ENCODE measurements around the gene TMTC2.

Gene TMTC2

DNA sequence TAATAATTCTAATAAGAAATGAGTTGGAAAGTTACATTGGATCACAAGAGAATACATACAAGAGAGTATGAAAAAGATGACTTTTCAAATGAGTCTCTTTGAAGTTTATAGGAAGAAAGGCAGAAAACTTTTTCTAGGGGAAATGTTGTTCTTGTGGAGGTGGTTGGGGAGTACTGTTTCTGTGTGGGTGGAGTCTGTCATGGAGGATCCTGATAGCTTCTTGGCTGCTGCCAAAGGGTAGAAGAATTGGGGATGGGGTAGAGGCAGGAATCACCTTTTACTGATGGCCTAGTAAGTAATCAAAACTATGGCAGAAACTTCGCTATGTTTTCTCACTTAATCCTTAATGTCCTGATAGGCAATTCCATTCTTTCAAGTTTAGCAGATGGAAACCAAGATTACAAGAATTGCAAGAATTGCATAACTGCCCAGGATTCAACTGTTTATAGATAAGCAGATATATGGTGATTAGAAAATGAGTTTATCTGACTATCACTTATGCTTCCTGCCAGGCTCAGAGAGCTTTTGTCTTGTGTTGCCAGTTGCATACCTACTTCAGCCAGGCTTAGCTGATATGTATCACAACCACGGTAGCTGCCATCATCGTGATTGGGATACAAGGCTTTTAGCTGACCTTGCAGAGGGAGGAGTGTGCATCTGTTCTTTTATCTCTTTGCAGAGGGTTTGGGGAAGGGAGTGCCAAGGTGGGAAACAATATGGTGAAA, 463.9 kb downstream of the TMTC2 start:
- DNase-seq = no peak

DNA sequence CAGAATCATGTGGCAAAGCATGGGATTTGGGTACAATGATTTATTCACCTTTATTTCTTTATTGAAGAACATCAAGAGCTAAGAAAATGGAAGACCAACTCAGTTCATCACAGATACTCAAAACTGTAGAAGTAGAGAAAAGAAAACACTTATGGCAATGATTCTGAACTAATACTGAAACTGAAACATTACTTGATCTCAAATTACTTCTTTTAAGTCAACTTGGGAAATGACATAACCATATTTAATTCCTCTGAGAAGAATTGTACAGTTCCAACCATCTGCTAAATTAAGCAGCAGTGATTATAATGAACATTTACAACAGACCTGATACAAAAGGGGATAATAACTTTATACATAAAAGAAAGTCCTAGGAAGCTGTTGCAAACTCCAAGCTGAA, 466.5 kb downstream of the TMTC2 start:
- DNase-seq = no peak

DNA sequence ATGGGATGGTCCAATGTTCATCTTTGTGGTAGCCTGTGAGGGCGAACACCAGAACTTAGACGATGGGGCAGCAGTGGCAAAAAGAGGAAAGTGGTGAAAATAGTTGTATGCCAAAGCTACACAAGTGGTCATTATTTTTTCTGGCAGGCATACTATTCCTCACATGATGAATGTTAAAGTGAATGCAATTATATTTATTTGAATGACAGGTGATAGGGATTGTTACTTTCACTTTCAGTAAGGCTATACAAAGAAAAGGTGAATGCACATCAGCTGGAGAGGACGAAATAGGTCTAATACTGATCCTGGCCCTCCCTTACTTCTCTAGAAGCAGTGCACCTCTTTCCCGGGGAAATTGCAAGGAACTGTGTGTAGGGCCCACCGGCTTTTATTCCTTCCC, 470.1 kb downstream of the TMTC2 start:
- no peak for DNase-seq

DNA sequence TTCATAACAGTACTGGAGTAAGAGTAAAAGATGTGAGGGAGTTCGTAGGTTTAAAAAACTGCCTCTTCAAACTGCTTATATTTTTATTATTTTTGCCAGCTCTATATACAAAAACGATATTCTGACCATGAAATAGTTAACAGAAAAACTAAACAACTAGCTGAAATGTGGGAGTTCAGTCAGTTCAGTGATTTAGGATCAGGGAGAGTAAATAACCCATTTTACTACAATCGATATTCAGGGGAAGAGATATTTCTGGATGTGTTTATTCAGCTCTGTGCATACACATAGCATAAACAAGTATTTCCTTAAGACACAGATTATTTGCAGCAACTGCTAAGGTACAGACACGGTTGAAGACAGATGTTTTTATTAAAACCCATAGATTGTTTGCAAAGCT, 470.9 kb downstream of the TMTC2 start:
- no peak for DNase-seq

DNA sequence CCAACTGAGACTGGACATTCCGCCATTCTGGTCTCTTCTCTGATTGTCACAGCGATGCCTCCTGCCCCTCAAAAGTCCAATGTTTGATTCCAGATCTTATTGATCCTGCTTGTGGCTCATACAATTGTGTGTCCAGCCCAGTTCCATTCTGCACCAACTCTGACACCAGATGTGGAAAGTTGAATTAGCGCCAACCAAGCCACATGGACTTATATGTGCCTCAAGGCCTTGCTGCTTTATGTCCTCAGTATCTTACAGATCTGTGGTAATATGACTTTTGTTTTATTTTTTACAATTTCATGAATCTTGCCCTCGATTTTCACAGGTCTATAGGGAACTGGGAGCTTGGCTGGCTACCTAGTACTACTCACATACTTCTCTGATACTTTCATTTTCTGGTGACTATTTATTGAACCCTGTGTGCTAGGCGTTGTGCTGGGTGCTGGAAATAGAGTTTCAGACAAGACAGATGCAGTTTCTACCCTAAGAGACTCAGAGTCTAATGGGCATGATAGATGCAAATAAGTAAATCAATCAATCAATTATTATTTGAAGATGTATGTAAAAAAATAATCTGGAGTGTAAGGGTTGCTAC, 472.0 kb downstream of the TMTC2 start:
- no peak for DNase-seq

DNA sequence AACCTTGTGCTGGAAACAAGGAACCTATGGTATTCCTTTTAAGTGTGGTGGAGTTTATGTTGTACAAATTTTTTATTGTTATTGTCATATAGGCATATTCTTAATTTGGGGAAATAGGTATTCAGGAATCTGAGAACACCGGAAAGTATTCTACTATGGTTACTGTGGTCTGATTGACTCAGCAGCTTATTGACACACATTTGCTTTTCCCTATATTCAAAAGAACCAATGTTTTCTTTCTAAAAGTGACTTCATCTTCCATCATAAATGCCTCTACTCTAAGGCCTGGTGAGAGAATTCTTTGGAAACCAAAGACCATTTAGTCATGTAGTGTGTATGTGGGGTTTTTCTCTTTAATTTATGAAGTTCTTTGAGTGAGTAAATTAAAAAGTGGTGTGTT, 474.8 kb downstream of the TMTC2 start:
- DNase-seq = no peak

DNA sequence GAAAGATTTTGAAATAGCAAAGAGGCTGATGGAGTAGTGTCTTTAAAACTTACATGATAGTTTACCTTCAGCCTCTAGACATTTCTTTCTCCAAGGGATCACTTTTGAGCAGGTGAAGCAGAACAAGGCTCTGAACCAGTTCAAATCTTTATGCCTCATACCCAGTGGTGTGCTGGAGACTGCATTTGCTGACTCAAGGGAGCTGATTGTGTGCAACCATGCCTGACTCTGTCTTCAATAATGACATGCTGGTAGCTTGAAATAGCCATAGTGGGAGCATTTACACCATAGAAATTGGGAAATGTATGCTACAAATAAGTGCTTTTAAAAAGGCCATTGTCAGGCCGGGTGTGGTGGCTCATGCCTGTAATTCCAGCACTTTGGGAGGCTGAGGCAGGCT, 482.0 kb downstream of the TMTC2 start:
- DNase-seq = no peak

DNA sequence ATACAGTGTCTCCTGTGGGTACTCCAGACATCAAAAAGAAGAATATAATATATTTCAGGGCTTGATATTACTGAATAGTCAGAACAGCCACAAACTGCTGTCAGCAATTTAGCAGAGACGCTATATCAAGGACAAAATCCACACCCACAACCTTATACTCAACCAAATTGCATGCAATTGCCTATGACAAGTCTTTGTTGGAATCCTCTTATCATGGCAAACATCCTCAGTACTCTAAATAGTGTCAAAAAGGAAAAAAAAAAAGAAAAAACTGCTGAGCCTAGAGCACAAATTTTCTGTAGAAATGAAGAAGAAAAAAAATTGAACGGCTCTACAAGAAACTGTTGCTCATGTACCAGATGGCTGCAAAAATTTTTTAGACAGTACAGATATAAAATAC, 485.7 kb downstream of the TMTC2 start:
- DNase-seq = no peak

DNA sequence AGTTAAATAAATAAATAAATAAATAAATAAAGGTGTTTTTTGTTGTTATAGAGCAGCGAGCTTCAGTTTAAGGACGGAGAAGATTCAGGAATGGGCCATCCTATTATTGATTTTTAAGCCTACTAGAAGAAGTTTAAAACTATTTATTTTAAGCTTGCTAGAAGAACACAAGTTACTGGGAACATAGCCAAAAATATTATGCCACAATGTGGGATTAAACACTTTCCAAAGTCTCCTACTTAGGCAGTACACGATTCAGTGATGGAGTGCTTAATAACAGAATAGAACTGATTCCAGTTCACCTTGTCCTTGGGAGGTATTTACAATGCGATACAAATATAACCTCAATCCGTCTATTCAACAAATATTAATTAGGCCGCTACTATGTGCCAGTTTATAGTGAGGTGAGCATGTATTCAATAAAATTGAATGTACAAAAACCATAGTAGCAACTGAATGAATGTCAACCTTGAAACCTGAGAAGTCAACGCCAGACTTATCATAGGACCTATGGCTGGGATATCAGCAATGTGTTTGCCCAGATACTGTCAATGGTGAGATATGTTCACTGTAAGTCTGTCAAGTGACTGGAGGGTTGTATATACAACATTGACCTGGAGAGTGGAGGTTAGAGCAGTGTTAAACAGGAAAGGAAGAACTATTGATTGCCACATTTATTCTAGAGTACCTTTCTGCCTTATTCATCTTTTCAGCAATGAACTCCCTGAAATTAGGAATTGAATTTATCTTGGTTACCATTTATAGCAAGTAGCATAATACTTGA, 486.4 kb downstream of the TMTC2 start:
- DNase-seq = no peak

DNA sequence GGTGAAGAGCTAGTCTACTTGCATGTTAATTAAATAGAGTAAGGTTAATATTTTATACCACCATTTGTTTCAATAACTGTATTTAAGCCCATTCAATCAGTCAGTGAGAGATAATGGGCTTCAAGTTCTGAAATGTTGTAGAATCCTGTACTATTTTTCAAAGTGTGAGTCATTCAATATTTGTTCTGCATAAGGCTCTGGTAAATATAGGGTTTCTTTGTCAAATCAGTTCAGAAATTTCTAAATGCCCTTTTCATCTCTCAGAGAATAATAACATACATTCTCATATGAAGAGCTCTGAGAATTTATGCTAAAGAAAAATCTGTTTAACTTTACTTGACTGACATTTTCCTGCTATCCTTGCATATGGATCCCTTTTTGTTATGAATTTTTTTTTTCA, 493.3 kb downstream of the TMTC2 start:
- DNase-seq = no peak

DNA sequence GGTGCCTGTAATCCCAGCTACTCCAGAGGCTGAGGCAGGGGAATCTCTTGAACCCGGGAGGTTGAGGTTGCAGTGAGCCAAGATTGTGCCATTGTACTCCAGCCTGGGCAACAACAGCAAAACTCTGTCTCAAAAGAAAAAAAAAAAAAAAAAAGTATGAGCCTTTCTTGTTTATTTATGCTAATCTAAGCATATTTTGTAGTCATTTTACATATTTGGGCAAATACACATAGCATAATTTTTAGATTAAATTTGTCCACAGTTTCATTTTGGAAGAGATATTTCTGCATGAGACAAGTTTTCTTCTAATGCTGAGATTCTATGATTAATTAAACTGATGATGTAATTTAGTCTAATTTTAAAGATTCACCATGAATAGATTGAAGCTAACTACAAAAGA, 494.4 kb downstream of the TMTC2 start:
- no peak for DNase-seq

DNA sequence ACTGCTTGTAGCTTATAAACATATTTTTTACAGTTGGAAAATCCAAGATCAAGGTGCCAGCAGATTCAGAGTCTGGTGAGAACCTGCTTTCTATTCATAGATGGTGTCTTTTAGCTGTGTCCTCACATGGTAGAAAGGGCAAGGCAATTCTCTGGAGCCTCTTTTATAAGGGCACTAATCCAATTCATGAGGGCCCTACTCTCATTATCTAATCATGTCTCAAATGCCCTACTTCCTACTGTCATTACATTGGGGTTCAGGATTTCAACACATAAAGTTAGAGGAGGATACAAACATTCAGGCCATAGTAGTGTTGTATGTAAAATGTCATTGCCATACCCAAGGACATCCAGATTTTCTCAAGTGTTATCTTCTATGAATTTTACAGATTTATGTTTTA, 496.4 kb downstream of the TMTC2 start:
- DNase-seq = no peak

Measured in NCI-H1417 treated with DMSO at 0.1 percent for 48 hours (cell line).